NCI-H2107 (cell line): ENCODE results near the gene MVK.

ENCODE experiments used
- DNase-seq: peaks from one replicate; lab custom pipeline; 2025; lab: John Stamatoyannopoulos, UW

MVK gene

GRCh38 chr12:109632342-109632741, 58.7 kb downstream of the MVK start:
- DNase-seq, result no peak

GRCh38 chr12:109635717-109636116, 62.1 kb downstream of the MVK start:
- DNase-seq, result no peak

DNA sequence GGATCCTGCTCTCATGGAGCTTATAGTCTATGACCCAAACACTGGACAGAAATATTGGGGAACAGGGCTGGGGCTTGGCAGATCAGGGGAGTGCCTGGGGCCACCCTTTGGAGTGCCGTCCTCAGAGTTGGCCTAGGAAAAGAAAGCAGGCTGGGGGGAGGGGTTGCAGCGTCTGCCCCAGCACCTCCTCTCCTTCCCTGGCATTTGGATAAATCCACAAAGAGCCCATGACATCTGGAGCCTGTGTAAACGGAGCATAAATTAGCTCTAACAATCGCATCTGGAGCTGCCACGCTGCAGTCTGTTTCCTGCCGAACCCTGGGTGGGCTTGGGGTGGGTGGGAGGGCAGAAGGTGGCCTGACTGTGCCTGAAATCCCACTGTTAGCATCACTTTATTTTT, 63.8 kb downstream of the MVK start:
- no peak for DNase-seq

GRCh38 chr12:109637996-109638395, 64.4 kb downstream of the MVK start:
- DNase-seq, result no peak

- DNase-seq, result no peak
These were observed 65.1 kb downstream of the MVK start for GRCh38 chr12:109638735-109639134.

DNA sequence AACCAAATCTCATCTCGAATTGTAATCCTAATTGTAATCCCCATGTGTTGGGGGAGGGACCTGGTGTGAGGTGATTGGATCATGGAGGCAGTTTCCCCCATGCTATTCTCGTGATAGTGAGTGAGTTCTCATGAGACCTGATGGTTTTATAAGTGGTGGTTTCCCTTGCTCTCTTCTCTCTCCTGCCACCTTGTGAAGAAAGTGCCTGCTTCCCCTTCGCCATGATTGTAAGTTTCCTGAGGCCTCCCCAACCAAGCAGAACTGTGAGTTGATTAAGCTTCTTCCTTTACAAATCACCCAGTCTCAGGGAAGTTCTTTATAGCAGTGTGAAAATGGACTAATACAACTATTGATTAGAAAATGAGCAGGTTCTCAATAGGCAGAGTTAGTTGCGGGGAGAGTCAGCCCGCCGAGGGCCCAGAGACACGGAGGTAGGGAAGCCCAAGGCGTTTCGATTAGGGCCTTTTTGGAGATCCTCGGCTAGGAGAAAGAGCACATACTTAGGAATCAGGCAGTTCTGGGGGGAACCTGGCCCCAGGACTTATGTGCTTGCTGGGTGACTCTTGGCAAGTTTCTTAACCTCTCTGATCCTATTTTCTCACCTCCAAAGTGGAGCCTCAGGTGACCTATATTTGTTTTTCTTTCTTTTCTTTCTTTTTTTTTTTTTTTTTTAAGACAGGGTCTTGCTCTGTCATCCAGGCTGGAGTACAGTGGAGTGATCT, 65.7 kb downstream of the MVK start:
- no peak for DNase-seq

- DNase-seq, result no peak
These were observed 67.4 kb downstream of the MVK start for GRCh38 chr12:109640961-109641360.

DNA sequence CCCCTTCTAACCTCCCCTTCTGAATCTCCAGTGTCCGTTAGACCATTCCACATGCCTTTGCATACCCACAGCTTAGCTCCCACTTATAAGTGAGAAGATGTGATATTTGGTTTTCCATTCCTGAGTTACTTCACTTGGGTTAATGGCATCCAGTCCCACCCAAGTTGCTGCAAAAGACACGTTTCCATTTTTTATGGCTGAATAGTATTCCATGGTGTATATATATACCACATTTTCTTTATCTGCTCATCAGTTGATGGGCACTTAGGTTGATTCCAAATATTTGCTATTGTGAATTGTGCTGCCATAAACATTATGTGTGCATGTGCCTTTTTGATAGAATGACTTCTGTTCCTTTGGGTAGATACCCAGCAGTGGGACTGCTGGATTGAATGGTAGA, 67.8 kb downstream of the MVK start:
- DNase-seq, result no peak

DNA sequence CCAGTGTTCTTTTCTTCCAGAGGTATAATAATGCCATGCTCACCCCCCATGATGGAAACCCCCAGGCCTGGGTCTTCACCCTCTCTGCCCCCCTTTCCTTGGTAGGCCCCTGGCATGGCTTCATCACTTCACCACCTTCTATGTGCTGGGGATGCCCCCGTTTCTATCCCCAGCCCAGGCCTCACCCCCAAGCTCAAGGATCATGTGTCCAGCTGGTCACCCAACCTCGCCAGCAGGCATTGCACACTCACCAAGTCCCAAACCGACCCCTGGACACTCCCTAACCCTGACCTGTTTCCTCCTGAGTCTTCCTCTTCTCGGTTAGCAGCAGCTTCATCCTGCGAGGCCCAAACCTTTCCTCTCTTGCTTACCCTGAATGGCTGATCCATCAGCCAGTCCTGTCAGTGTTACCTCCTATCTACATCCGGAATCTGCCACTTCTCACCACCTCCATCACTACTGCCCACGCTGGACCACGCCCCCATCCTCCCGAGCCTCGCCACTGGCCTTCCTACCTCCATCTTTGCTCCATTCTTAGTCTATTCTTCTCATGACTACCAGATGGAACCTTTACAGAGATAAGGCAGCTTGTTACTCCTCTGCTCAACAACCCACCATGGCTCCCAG, 69.0 kb downstream of the MVK start:
- DNase-seq, result no peak

DNA sequence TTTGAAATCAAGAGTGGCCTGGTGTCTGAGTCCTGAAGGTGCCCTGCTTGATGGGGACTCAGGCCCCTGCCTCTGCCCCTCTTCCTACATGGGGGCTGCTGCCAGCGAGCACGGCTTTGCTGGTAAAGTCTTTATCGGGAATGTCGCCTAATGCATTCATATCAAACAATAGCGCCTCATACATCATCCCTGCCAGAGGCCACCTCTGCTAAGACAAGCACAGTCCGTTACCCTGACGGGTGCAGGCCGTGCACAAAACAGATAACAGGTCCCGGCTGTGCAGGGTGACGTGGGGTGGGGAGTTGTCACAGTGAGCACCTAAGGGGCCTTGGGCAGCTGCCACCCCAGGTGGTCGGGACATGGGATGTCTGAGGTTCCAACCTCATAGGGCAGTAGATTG, 71.6 kb downstream of the MVK start:
- no peak for DNase-seq

GRCh38 chr12:109645708-109646107, 72.1 kb downstream of the MVK start:
- no peak for DNase-seq
